ENCODE measurements around the gene MOGAT3. TPM values are rescaled to one million over a fixed set of nuclear protein-coding genes. Genes with fewer than 3 reads are reported as not detected.

Gene MOGAT3
- total and polyA plus RNA-seq, 2 experiments from 2014 or later, result 0.44 TPM; not detected in 1

- H4K20me1 ChIP-seq (replicated peaks; ENCODE audit: insufficient read depth), result no peaks in the 10 kb centered on the region; the same call in 1 of the 2 replicates
- no peaks in the 10 kb centered on the region for H3K36me3 ChIP-seq (ENCODE audit: insufficient read depth)
- H3K4me2 ChIP-seq, result no peak overlapping the region
- Mint-ChIP-seq H3K36me3 (ENCODE audit: low read depth) (peaks cover 11% of the 10 kb centered on the region), H3K4me3 (no peak overlapping the region), H3K4me1 (peaks cover 35% of the 10 kb centered on the region), H3K27me3 (ENCODE audit: insufficient read depth, low read depth, poor library complexity) (peaks cover 18% of the 10 kb centered on the region), H3K9me3 (no peaks in the 10 kb centered on the region), H3K27ac (no peak overlapping the region)
- no peak overlapping the region for H2AFZ ChIP-seq
- ATAC-seq, result no peak
- no peaks in the 10 kb centered on the region for H3K79me2 ChIP-seq (replicated peaks; ENCODE audit: insufficient read depth)
- TF ChIP-seq REST (IDR thresholded peaks at IDR 0.05; ENCODE audit: unreplicated experiment), result no peak
- no peak for TF ChIP-seq EZH2phosphoT487 (IDR thresholded peaks at IDR 0.05; ENCODE audit: unreplicated experiment)
- TF ChIP-seq ETS1 (IDR thresholded peaks at IDR 0.05), result no peak
- no peak for TF ChIP-seq ZNF331 (CRISPR knock-in tag; IDR thresholded peaks at IDR 0.05; ENCODE audit: low read depth)
- TF ChIP-seq STAT1 (IDR thresholded peaks at IDR 0.05; ENCODE audit: unreplicated experiment), result no peak
- TF ChIP-seq POLR2AphosphoS5 (IDR thresholded peaks at IDR 0.05; ENCODE audit: low read depth), result no peak; the same call in 1 of the 2 replicates
- no peak for TF ChIP-seq JUNB (IDR thresholded peaks at IDR 0.05; ENCODE audit: unreplicated experiment)
- TF ChIP-seq EZH2 (IDR thresholded peaks at IDR 0.05; ENCODE audit: low read depth, unreplicated experiment), result no peak
- no peak for TF ChIP-seq CREB1 (CRISPR knock-in tag; IDR thresholded peaks at IDR 0.05; ENCODE audit: low read depth)
- TF ChIP-seq ZNF114 (CRISPR knock-in tag; IDR thresholded peaks at IDR 0.05), result no peak
- TF ChIP-seq ZNF462 (CRISPR knock-in tag; IDR thresholded peaks at IDR 0.05), result no peak
- no peak for TF ChIP-seq NANOG (IDR thresholded peaks at IDR 0.05; ENCODE audit: borderline replicate concordance)
- TF ChIP-seq CTCF (conservative IDR thresholded peaks at IDR 0.05; ENCODE audit: low read depth in 2 of 2), result no peak
- H3K27ac ChIP-seq (ENCODE audit: low read depth), result no peak overlapping the region
- no peaks in the 10 kb centered on the region for H3K9me2 ChIP-seq (ENCODE audit: insufficient read depth)
- H3K27me3 ChIP-seq (ENCODE audit: insufficient read depth), result no peaks in the 10 kb centered on the region
- peaks cover 47% of the 10 kb centered on the region for H3K4me1 ChIP-seq (ENCODE audit: insufficient read depth)
- DNase-seq (ENCODE audit: low spot score), result no peak
- no peak overlapping the region for H3K4me3 ChIP-seq
- H3F3A ChIP-seq (replicated peaks; ENCODE audit: low read depth), result peaks cover 31% of the 10 kb centered on the region
Measured at GRCh38 chr7:101235522-101235921, 34.7 kb upstream of the MOGAT3 start.
